Activated CD4-positive, alpha-beta T cell treated with anti-CD3 and anti-CD28 coated beads, Interleukin-2, Interleukin-4, amounts not matched to agents 100 ng/mL and 50 ng/mL, durations not matched to agents 16 hours and 8 hours (primary cell): ENCODE measurements around the gene CAMTA1.

Source experiments
- DNase-seq: peaks from one replicate; pipeline ENCODE4 v3.0.0-alpha.2; 2020; ENCODE audit warnings: low spot score

The CAMTA1 gene

DNA sequence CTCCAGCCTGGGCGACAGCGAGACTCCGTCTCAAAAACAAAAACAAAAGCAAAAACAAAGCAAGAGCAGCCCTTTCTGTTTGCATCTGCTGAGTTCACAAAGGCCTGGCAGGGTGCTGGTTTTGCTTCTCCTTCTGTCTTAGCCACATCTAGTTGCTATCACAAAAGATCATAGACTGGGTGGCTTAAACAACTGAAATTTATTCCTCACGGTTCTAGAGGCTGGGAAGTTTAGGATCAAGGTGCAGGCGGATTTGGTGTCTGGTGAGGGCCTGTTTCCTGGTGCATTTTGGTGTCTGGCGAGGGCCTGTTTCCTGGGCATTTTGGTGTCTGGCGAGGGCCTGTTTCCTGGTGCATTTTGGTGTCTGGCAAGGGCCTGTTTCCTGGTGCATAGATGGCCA, 471.3 kb downstream of the CAMTA1 start:
- DNase-seq, result no peak

- DNase-seq, result no peak
Observed at GRCh38 chr1:7257225-7257624, 472.0 kb downstream of the CAMTA1 start.

- DNase-seq, result no peak
Observed at GRCh38 chr1:7258589-7259135, 473.4 kb downstream of the CAMTA1 start.

DNA sequence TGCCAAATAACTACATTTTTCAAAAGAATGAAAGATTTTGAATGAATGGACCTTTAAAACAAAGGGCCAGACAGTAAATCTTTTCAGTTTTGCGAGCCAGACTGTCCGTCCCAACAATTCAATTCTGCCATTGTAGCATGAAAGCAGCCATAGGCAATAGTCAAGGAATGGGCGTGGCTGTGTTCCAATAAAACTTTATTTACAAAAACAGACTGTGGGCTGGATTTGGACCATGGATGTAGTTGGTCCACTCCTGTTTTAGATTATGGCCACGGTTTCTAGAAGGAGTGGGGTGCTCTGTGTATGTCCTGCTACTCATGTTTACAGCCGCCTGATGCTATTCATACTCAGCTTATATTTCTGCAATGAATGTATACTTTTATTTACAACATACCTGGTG, 474.7 kb downstream of the CAMTA1 start:
- no peak for DNase-seq

- DNase-seq, result no peak
Observed at GRCh38 chr1:7261490-7261889, 476.2 kb downstream of the CAMTA1 start.

DNA sequence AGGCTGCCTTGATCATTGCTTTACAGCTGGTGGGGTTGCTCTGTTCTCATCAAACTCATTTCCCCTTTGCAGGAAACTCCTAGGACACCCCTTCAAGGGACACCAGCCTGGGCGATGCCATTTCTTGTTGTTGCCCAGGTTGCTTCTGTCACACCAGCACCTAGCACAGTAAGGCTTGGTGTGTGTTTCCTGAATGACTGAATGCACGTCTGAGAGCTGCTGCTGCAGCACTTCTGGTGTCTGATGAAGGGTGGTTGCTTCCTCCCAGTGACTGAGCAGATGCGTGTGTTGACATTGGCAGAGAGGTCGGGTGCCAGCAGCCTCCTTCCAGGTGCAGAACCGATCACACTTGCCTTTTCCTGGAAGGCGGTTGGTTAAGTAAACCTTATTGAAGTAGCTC, 477.4 kb downstream of the CAMTA1 start:
- DNase-seq, result no peak

DNA sequence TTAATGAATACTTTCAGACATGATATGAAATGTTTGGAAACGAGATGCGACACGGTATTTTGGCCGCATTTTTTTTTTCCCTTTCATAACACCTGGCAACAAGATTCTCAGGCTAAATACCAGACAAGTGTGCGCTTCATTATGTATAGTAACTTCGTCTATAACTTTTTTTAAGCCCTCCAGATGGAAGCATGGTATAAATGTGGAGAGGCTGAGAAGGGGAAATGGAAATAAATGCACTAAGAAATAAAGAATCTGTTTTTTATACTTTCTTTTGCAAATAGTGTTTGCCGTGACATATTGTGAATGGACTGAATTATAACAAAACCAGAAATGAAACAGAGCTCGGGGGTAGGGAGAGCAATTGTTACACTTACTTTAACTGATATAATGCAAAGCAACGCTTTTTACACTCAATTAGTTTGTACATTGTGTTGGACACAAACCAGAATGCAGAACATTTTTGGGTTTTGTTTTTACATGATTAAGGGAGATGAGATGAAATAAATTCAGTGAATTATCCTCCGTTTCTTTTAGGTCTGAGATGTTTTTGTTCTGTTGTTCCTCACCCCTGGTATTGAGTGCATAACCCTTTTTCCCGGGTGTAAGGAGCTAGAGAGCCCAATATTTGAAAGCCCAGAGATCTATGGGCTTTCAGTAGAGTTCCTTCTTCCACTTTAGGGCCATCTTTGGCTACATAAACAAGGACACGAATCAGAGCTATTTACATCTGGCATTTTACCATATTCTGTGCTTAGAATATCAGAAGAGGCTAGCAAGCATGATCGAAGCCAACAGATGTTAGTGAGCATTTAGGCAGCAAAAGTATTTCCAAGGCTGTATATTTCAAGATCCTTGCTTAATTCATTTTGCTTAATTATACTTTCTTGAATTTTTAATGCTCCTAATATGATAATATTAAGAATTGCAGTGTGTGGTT, 478.0 kb downstream of the CAMTA1 start:
- no peak for DNase-seq

DNA sequence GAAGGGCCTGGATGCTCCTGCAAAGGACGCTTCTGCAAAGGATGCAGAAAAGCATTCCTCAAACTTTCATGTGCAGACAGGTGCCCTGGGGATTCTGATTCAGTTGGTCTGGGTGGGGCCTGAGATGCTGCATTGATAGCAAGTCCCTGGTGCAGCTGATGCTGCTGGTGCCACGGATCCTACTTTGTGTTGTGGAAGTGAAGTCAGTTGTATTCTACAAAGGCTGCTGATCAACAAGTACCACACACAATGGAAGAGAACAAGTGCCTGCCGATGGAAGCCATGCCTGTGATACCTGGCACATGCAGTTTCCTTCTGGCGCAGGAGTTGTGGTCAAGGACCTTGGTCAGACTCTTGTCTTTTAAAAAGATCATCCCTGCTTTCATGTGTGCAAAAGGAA, 478.8 kb downstream of the CAMTA1 start:
- no peak for DNase-seq

DNA sequence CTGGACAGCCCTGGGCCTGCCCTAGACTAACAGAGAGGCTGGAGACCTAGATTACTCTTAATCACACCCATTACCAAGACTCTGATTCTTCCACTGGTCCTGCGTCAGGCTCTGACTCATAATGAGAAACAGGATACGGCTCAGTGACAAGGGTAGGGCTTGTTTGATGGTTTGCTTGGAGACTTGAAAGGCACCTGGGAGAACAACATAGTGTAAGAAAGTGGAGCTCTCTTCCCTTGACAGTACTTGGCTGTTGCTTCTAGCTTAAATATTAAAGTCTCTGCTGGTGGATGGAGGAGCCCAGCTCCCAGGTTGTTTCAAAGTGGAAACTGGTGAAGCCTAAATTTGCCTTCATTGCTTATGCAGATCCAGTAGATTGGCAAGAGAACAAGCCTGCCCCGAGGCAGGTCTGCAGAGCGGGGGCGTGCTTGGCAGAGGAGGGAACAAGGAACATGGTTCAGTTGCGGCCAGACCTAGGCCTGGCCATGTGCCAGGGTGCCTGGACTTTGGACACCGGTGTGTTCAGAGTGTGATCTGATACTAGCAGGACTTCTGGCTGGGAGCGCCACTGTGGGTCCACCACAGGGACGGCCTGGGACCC, 480.6 kb downstream of the CAMTA1 start:
- DNase-seq, result peak; percentile 7

DNA sequence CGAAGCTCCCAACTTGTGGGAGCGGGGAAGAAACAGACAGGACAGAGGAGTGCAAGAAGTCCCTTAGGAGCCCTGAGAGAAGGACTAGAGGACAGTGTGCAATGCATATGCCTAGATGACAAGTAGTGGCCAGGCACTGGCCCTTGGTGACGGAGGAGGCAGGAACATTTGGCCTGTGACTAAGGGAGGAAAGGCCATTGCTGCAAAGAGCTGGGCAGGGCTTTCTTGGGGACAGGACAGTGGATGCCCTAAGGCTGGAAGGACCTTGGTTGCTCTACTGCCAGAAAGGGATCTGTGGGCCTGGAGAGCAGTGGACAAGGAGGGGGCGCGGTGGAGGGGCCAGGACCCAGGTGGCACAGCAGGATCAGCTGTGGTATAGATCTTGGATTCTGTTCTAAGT, 481.3 kb downstream of the CAMTA1 start:
- DNase-seq, result no peak

DNA sequence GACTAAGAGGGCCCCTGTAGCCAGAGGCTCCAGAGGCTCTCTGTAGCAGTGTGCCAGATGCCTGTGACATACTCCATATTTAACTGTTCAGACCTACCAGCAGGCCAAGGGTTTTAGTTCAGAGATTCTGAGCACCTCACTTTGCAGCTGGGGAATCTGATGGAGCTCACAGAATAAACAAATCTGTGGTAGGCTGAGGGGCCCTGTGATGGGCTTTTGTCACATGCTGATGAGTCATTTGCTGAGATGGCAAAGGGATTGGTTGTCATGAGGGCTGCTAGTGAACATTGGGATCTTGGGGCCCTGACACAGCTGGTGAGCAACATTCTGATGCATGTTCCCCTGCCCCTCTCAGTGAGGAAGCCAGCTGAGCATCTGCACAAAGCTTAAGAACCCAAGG, 482.2 kb downstream of the CAMTA1 start:
- no peak for DNase-seq

DNA sequence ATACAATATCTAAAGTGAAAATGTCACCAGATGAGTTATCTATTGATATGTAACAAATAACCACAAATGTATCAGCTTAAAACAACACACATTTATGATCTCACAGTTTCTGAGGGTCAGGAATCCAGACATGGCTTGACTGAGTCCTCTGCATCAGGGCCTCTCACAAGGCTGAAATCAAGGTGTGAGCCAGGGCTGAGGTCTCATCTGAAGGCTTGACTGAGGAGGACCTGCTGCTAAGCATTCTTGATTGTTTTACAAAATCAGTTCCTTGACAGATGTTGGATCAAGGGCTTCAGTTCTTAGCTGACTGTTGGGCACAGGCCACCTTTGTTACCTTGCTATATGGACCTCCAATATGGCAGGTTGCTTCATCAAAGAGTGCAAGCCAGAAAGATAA, 483.7 kb downstream of the CAMTA1 start:
- DNase-seq, result no peak

GRCh38 chr1:7269525-7269924, 484.3 kb downstream of the CAMTA1 start:
- DNase-seq, result no peak

GRCh38 chr1:7274256-7274655, 489.0 kb downstream of the CAMTA1 start:
- no peak for DNase-seq

DNA sequence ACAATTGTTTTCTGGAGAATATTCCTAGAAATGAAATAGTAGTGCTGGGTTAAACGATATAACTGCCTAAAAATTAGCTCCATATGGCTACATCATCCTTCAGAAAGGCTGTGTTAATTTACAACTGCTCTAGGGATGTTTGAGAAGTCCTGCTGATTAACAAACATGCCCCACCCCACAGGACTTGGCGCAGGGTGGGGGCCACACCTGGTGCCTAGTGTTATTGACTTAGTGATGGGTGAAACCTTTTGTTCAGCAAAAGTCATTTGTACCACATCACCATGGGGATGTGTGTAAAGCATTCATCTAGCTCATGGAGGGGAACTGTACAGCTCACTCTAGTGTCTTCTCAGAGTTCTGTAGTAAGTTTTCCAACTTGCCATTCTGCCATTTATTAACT, 492.8 kb downstream of the CAMTA1 start:
- DNase-seq, result no peak

DNA sequence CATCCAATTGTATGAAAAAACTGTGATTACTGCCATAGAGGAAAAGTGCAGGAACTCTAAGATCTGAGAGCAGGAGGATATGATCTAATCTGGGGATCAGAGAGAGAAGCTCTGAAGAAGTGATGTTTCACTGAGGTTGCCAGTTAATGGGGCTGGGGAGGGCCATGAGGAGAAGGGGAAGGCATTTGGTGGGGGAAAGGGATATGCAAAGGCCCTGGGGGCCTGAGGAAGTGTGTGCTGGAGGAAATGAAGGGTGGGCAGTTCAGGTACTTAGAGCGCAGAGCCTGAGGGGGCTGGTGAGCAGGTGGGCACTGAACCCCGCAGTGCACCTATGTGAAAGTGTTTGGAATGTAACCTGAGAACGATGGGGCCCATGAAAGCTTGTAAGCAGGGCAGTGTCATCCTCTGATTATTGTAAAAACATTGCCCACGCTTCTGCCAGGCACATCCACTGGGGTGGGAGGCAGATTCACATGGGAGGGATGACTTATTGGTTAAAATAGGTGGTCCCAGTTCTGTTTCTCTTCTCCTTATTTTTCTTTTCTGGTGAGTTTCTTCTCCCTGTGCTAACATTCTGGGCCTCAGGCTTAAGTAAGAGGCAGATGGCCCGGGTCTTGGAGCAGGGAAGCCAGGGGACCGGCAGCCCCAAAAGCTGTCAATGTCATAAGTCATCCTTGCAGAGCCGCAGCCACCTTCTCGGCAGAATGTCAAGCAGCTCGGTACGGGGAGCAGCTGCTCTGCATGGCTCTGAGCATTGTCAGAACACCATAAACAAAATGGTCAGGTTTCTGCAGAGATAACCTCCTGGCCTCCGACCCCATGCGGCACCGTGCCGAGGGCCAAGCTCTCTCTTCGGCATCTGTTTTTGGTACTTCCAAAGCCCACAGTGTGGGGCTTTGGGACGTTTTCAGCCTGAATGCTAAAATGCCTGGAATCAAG, 493.8 kb downstream of the CAMTA1 start:
- no peak for DNase-seq

- DNase-seq, result no peak
Observed at GRCh38 chr1:7279769-7280168, 494.5 kb downstream of the CAMTA1 start.

DNA sequence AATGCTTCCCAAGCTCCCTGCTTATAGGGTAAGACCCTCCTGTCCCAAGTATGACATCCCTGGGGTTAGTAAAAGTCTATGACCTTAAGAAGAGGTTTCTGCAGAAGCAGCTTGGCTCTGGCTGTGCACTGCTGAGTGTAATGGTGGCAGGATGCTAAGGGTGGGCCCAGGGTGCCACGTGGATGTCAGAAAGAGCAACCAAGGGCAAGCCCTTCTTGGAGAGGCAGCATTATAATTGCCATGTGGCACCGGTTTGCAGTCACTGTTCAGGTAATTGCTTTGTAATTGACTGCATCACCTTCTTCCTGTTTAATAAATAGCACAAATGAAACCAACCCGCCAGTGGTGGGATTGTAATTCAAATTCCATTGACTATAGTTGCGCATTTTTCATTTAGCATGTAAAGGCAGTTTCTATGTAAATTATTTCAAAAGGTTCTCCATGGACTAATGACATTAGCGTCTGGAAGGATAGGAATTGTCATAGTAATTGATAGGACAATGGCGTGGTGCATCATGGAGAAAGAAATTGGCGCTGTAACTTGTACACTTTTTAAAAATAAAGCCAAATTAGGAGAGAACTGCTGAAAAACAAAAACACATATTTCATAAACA, 495.2 kb downstream of the CAMTA1 start:
- no peak for DNase-seq

GRCh38 chr1:7281821-7282220, 496.6 kb downstream of the CAMTA1 start:
- DNase-seq, result no peak

- DNase-seq, result no peak
Observed at GRCh38 chr1:7284839-7285435, 499.7 kb downstream of the CAMTA1 start.

DNA sequence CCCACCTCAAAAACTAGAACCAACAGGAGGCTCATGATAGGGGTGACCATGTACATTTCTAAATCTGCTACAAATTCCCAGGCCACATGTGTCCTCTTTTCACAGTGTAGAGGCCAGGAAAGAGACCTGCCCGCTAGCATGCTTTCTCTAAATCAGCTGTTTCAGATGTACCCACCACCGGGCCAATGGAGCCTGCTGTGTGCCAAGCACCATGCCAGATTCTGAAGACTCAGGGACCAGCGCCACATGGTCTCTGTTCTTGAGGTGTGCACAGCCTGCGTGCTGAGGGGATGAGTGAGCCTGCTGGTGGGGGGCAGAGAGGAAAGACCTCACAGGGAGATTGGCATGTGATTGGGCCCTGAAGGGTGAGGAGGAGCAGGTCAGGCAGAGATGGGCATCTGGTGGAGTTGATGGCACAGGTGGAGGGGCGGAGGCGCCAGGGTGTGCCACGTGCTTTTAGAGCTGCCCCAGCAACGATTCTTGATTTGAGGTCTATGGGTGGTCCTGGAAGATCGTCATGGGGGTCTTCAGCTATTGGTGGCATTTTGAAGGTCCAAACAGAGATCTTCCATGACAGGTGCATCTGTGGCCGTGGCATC, 500.7 kb downstream of the CAMTA1 start:
- DNase-seq, result no peak
